Psoas muscle (tissue), 8 donors: ENCODE data around the gene DAB1. TPM values are rescaled to one million over a fixed set of nuclear protein-coding genes. Genes with fewer than 3 reads are reported as not detected.
A peak's percentile ranks its signal among the peaks of the same experiment; 100 is the strongest.

Source experiments
- ATAC-seq, 4 donors: fragments of 200-7000 bp; cut with Tn5 transposase; one replicate each; pipeline ENCODE4 v1.9.1; 2020; ENCODE audit warnings: moderate library complexity in 3 of 4, mild to moderate bottlenecking in 2 of 4
- DNase-seq, 2 donors: peaks; one replicate each; pipeline ENCODE4 v3.0.0-alpha.2; 2020
- H3K27ac ChIP-seq: fragments of 200-600 bp; one replicate; pipeline ENCODE4 v1.8.0; 2022
- H3K27me3 ChIP-seq, 3 donors: fragments of 200-600 bp in 1 of 3; one replicate each; pipeline versions ENCODE4 v1.6.1 to v1.8.0; 2013 to 2022; ENCODE audit warnings: low read length in 2 of 3, mild to moderate bottlenecking in 2 of 3, moderate library complexity in 1 of 3; ENCODE audit not compliant: insufficient read depth in 3 of 3
- H3K36me3 ChIP-seq, 2 donors: fragments of 200-600 bp in 1 of 2; one replicate each; pipeline versions ENCODE4 v1.6.1 to v1.8.0; 2013 to 2022; ENCODE audit warnings: low read depth in 1 of 2, mild to moderate bottlenecking in 1 of 2, moderate library complexity in 1 of 2; ENCODE audit not compliant: insufficient read depth in 1 of 2
- H3K4me1 ChIP-seq: fragments of 200-600 bp; one replicate; pipeline ENCODE4 v1.8.0; 2022
- H3K4me3 ChIP-seq: fragments of 200-600 bp; one replicate; pipeline ENCODE4 v1.8.0; 2022; ENCODE audit warnings: mild to moderate bottlenecking
- H3K9me3 ChIP-seq: fragments of 200-600 bp; one replicate; pipeline ENCODE4 v1.8.0; 2022
- WGBS, 3 donors: extraction: QIAGEN DNeasy Blood & Tissue Kit; methylation state at CpG; one replicate each; pipeline versions ENCODE4 v1.1.6 to v1.1.7; 2013; 5-methylcytosine and 5-hydroxymethylcytosine counted together
- intact Hi-C, 2 donors: fragments of 100-400 bp; cut with DNase I; formaldehyde crosslinking; loops; one replicate each; pipeline versions ENCODE4 v1.11.0 to v1.14.2; 2022
- polyA plus RNA-seq, 3 donors: library from polyadenylated mRNA; stranded (reverse); fragments of 200-250 nt; gene quantifications; one replicate each; pipeline ENCODE4 v1.2.3, GENCODE V29; 2013
- total RNA-seq, 4 donors: library from RNA; stranded (reverse); fragmentation: NEBNext Ultra II Directional in 2 of 4; extraction: Animal tissue kit (Norgen Biotek cat#: 25700) in 2 of 4; gene quantifications; one replicate each; pipeline versions ENCODE4 v1.2.1 to v1.2.4, GENCODE V29; 2021 to 2023
- TF ChIP-seq, protein P1 (sequence below): fragments of 200-600 bp; IDR thresholded peaks from one replicate; pipeline ENCODE4 v1.8.0; 2022; ENCODE audit warnings: antibody characterized with exemption
- donor health status: healthy with polysubstance abuse.
- donor health status: DM: no; HTN: no; CAD: no; lungs with moderate emphysema.
- donor health status: Bipolar disorder and iron deficiency.
- donor health status: healthy.
- donor health status: DM: yes; HTN: yes; CAD: no.
- donor health status: DM: no; HTN: no; CAD: no.
- donor health status: DM: no; HTN: no; CAD: no.
- donor health status: DM: yes; HTN: yes; CAD: no.

The DAB1 gene
- total and polyA plus RNA-seq, 7 donors = 0.04 to 0.28 (median 0.09) TPM; not detected in 1

DNA sequence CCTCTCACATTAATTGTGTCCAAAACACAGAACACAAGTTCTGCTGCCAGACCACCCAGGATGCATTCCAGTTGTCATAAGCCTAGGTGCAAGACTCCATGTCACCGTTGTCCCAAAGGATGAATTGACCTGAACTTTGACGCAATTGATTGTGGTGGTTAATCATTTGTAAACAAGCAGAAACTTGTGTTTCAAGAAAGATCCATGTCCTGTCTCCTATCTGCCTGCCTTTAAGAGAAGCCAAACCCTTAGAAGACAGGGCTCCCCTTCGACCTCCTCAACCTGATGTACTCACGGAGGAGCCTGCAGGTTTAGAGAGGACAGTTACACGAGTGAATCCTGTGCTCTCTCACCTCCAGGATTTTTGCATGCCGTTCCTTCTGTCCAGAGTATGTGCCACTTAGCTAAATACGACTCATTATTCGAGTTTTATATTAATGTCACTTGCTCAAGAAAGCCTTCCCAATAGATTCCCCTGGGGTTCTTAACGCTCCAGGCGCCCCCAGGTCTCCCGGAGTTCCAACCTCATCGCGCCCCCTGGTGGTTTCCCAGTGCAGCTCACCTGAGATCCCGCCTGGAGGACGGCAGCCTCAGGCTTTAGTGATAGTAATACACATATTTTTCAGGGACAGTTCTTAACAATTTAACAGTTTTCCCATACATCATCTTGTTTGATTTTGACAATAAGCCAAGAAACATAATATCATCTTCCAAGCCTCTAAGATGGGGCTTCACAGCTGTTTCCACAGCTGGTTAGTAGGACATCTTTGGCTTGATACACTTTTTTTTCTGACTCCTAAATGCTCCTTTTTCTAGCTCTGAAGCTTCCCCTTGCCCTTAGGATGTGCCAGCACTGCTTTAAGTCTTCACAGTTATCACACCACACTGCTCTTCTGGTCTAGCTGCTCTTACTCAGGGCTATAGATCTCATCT, 455.7 kb downstream of the DAB1 start:
- TF ChIP-seq, protein P1, sequence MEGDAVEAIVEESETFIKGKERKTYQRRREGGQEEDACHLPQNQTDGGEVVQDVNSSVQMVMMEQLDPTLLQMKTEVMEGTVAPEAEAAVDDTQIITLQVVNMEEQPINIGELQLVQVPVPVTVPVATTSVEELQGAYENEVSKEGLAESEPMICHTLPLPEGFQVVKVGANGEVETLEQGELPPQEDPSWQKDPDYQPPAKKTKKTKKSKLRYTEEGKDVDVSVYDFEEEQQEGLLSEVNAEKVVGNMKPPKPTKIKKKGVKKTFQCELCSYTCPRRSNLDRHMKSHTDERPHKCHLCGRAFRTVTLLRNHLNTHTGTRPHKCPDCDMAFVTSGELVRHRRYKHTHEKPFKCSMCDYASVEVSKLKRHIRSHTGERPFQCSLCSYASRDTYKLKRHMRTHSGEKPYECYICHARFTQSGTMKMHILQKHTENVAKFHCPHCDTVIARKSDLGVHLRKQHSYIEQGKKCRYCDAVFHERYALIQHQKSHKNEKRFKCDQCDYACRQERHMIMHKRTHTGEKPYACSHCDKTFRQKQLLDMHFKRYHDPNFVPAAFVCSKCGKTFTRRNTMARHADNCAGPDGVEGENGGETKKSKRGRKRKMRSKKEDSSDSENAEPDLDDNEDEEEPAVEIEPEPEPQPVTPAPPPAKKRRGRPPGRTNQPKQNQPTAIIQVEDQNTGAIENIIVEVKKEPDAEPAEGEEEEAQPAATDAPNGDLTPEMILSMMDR = peak; percentile 20
- Histone ChIP-seq H3K4me1 (no peaks in the 10 kb centered on the region), H3K4me3 (no peak overlapping the region), H3K9me3 (no peaks in the 10 kb centered on the region), H3K27me3 (no peaks in the 10 kb centered on the region), H3K36me3 (no peaks in the 10 kb centered on the region), H3K27ac (no peak overlapping the region)
- WGBS, 3 donors = 40 to 42% (median 42%) methylated on average over 15 of the region's 15 CpGs
- DNase-seq (peak in 1 of 2 donors; percentile 14), ATAC-seq (no peak)
- intact Hi-C loops = no loop called here

DNA sequence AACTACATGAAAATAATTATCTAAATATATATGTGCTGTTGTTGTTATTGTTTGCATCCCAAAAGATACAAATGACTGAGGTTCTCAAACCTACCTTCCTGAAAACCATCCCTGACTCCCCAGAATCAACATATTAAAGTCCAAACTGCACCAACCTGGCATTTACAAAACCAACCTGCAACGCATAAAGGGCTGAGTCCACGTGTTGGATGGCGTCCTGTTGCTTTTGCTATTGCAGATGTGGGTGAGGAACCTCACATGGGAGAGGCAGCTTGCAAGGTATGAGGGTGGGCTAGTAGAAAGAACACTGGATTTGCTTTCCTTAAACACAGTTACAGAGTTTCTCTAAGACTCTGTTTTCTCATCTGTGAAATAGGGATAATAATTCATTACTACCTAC, 456.5 kb downstream of the DAB1 start:
- H3K9me3 ChIP-seq = no peaks in the 10 kb centered on the region
- H3K4me3 ChIP-seq = no peak overlapping the region
- no peaks in the 10 kb centered on the region for H3K27me3 ChIP-seq
- no peak overlapping the region for H3K27ac ChIP-seq
- no peak for ATAC-seq
- H3K36me3 ChIP-seq = no peaks in the 10 kb centered on the region
- H3K4me1 ChIP-seq = no peaks in the 10 kb centered on the region
- TF ChIP-seq, protein P1 = no peak
- intact Hi-C loops = no loop called here
- WGBS, 3 donors = 68 to 86% (median 73%) methylated on average over 3 of the region's 3 CpGs
- no peak for DNase-seq

DNA sequence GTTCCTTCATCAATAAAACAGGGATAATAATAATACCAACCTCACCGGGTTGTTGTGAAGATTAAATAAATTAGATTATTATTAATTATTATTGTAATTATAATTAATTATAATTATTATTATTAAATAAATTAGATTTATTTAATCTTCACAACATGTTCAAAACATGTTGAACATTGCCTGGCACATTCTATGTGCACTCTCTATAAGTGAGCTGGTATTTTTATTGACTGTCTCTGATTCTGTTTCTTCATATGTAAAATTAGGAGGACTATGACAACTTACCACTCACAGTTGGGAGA, 457.2 kb downstream of the DAB1 start:
- TF ChIP-seq, protein P1 = no peak
- H3K27ac ChIP-seq = no peak overlapping the region
- H3K4me1 ChIP-seq = no peaks in the 10 kb centered on the region
- ATAC-seq (no peak), DNase-seq (no peak)
- H3K9me3 ChIP-seq = no peaks in the 10 kb centered on the region
- no peaks in the 10 kb centered on the region for H3K36me3 ChIP-seq
- H3K27me3 ChIP-seq = no peaks in the 10 kb centered on the region
- H3K4me3 ChIP-seq = no peak overlapping the region
- 95 to 99% (median 98%) methylated on average over 1 of the region's 1 CpG for WGBS, 3 donors
- intact Hi-C loops = no loop called here

DNA sequence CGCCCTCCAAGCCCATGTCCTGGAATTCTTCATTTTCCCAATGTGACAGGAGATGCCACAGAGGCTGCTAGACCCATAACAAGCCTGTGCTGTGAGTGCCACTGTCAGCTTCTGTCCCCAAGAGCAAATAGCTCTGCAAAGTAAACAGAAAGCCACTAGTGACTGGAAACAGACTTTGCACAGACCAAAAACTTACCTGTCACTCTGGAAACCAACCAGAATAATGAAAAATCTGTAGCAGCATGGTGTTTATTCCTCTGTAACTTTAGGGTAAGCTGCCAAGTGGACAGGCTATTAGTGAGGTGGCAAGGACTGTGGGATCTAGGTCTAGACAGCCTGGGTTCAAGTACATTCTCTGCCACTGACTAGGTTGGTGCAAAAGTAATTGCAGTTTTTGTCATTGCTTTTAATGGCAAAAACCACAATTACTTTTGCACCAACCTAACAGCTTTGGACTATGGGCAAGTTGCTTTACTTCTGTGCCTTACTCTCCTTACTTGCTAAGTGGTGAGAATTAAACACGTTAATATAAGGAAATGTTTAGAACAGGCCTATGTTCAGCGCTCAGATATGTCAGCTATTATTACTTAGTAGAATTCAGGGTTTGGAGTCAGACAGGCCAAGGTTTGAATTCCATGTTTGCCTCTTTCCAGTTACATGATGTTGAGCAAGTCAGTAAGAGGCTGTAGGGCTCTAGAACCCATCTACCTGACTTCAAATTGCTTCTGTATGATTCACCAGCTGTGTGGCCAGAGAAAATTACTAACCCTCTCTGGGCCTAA, 457.8 kb downstream of the DAB1 start, which contains the start of gene C8B:
Gene C8B, minus strand, starts transcription at position 100 of the 782 bp plus-strand sequence. Its CDS starts 67 bp downstream, at position 33.
- no peaks in the 10 kb centered on the region for H3K27me3 ChIP-seq
- DNase-seq (no peak), ATAC-seq (no peak)
- WGBS, 3 donors = 88 to 90% (median 90%) methylated on average over 3 of the region's 3 CpGs
- no peak within 1 kb of the TSS for H3K4me3 ChIP-seq
- no peak within 1 kb of the TSS for H3K27ac ChIP-seq
- H3K4me1 ChIP-seq = no peaks in the 10 kb centered on the region
- TF ChIP-seq, protein P1 = no peak
- H3K9me3 ChIP-seq = no peaks in the 10 kb centered on the region
- no peaks in the 10 kb centered on the region for H3K36me3 ChIP-seq
- intact Hi-C loops = no loop called here
